Activated naive CD4-positive, alpha-beta T cell treated with anti-CD3 and anti-CD28 coated beads, Interleukin-2, amount 10 ng/mL, durations not matched to agents 7 days and 5 days (primary cell): ENCODE data around the gene SH2D1A.
"Not testable (repeated sequence)": the region's sequence is repeated elsewhere in the genome, so short reads cannot be mapped to it uniquely, and the experiment has no call there.

Source experiments
- CTCF ChIA-PET: fragments of 350-600 bp; sonication (Branson Sonifier 250); formaldehyde crosslinking; loops from one replicate; lab custom pipeline; 2021; ENCODE audit warnings: antibody characterized with exemption; lab: Charles Lee
- DNase-seq: peaks from one replicate; pipeline ENCODE4 v3.0.0-alpha.2; 2020
- H3K27ac Mint-ChIP-seq: one replicate; pipeline ENCODE4 v1.8.0; 2021; ENCODE audit warnings: mild to moderate bottlenecking, moderate library complexity, mixed read lengths
- H3K27me3 Mint-ChIP-seq: one replicate; pipeline ENCODE4 v1.8.0; 2021; ENCODE audit warnings: mild to moderate bottlenecking, mixed read lengths
- H3K36me3 Mint-ChIP-seq: one replicate; pipeline ENCODE4 v1.8.0; 2021; ENCODE audit warnings: mixed read lengths
- H3K4me1 Mint-ChIP-seq: one replicate; pipeline ENCODE4 v1.8.0; 2021; ENCODE audit warnings: mixed read lengths
- H3K4me3 Mint-ChIP-seq: one replicate; pipeline ENCODE4 v1.8.0; 2021; ENCODE audit warnings: mild to moderate bottlenecking, moderate library complexity, mixed read lengths
- H3K9me3 Mint-ChIP-seq: one replicate; pipeline ENCODE4 v1.8.0; 2021; ENCODE audit warnings: mixed read lengths

The SH2D1A gene

GRCh38 chrX:124383354-124383753 lies 37.0 kb downstream of the SH2D1A start:
- CTCF ChIA-PET, result interaction anchor here (1.5 kb wide), 1 partner anchor 172 kb away, joined by 5 read pairs; no protein-coding TSS in a partner anchor
- no peak overlapping the region for H3K4me3 Mint-ChIP-seq
- H3K36me3 Mint-ChIP-seq, result peaks cover 29% of the 10 kb centered on the region
- H3K9me3 Mint-ChIP-seq, result no peaks in the 10 kb centered on the region
- H3K4me1 Mint-ChIP-seq, result peaks cover 23% of the 10 kb centered on the region
- no peaks in the 10 kb centered on the region for H3K27me3 Mint-ChIP-seq
- H3K27ac Mint-ChIP-seq, result no peak overlapping the region
- no peak for DNase-seq

GRCh38 chrX:124386401-124386800 lies 40.0 kb downstream of the SH2D1A start:
- H3K4me1 Mint-ChIP-seq, result peaks cover 26% of the 10 kb centered on the region
- peak overlapping the region; percentile 70 for H3K27ac Mint-ChIP-seq
- no peaks in the 10 kb centered on the region for H3K27me3 Mint-ChIP-seq
- peaks cover 22% of the 10 kb centered on the region for H3K36me3 Mint-ChIP-seq
- H3K4me3 Mint-ChIP-seq, result no peak overlapping the region
- DNase-seq, result no peak
- CTCF ChIA-PET, result no interaction called here
- H3K9me3 Mint-ChIP-seq, result no peaks in the 10 kb centered on the region

GRCh38 chrX:124388562-124388961 lies 42.2 kb downstream of the SH2D1A start:
- Mint-ChIP-seq H3K36me3 (peaks cover 22% of the 10 kb centered on the region), H3K4me3 (no peak overlapping the region), H3K4me1 (peaks cover 24% of the 10 kb centered on the region), H3K27ac (no peak overlapping the region), H3K27me3 (no peaks in the 10 kb centered on the region), H3K9me3 (no peaks in the 10 kb centered on the region)
- DNase-seq, result peak; percentile 61
- CTCF ChIA-PET, result interaction anchor here (1.4 to 2.2 kb wide), 2 partner anchors 10 to 18 kb away, joined by 5 to 12 read pairs; no protein-coding TSS in a partner anchor

- DNase-seq, result no peak
- Mint-ChIP-seq H3K27ac (no peak overlapping the region), H3K27me3 (no peaks in the 10 kb centered on the region), H3K36me3 (peaks cover 11% of the 10 kb centered on the region), H3K4me1 (peaks cover 43% of the 10 kb centered on the region), H3K4me3 (no peak overlapping the region), H3K9me3 (no peaks in the 10 kb centered on the region)
- CTCF ChIA-PET, result interaction anchor here (1.6 kb wide), 1 partner anchor 182 kb away, joined by 4 read pairs; no protein-coding TSS in a partner anchor
Measured at GRCh38 chrX:124392794-124393193, 46.4 kb downstream of the SH2D1A start.

GRCh38 chrX:124393238-124393637 lies 46.9 kb downstream of the SH2D1A start:
- no peak overlapping the region for H3K27ac Mint-ChIP-seq
- no peaks in the 10 kb centered on the region for H3K27me3 Mint-ChIP-seq
- peaks cover 40% of the 10 kb centered on the region for H3K4me1 Mint-ChIP-seq
- no peak for DNase-seq
- no peaks in the 10 kb centered on the region for H3K9me3 Mint-ChIP-seq
- no peak overlapping the region for H3K4me3 Mint-ChIP-seq
- H3K36me3 Mint-ChIP-seq, result peaks cover 9% of the 10 kb centered on the region
- CTCF ChIA-PET, result interaction anchor here (1.6 kb wide), 2 partner anchors 13 to 182 kb away, joined by 4 to 5 read pairs; no protein-coding TSS in a partner anchor

- Mint-ChIP-seq H3K27me3 (no peaks in the 10 kb centered on the region), H3K9me3 (no peaks in the 10 kb centered on the region), H3K27ac (no peak overlapping the region), H3K4me3 (no peak overlapping the region), H3K4me1 (peaks cover 38% of the 10 kb centered on the region), H3K36me3 (peaks cover 9% of the 10 kb centered on the region)
- CTCF ChIA-PET, result interaction anchor here (1.6 kb wide), 2 partner anchors 13 to 182 kb away, joined by 4 to 5 read pairs; no protein-coding TSS in a partner anchor
- no peak for DNase-seq
Measured at GRCh38 chrX:124393659-124394058, 47.3 kb downstream of the SH2D1A start.

- H3K4me1 Mint-ChIP-seq, result peaks cover 35% of the 10 kb centered on the region
- peaks cover 9% of the 10 kb centered on the region for H3K36me3 Mint-ChIP-seq
- H3K4me3 Mint-ChIP-seq, result peak overlapping the region; percentile 50
- no peaks in the 10 kb centered on the region for H3K9me3 Mint-ChIP-seq
- no peaks in the 10 kb centered on the region for H3K27me3 Mint-ChIP-seq
- CTCF ChIA-PET, result interaction anchor here (2.2 kb wide), 1 partner anchor 11 kb away, joined by 9 read pairs; no protein-coding TSS in a partner anchor
- no peak for DNase-seq
- peak overlapping the region; percentile 90 for H3K27ac Mint-ChIP-seq
Measured at GRCh38 chrX:124395145-124395880, 49.0 kb downstream of the SH2D1A start.

GRCh38 chrX:124401696-124402095 lies 55.3 kb downstream of the SH2D1A start:
- DNase-seq, result no peak
- H3K4me1 Mint-ChIP-seq, result peaks cover 7% of the 10 kb centered on the region
- peaks cover 7% of the 10 kb centered on the region for H3K27me3 Mint-ChIP-seq
- H3K9me3 Mint-ChIP-seq, result no peaks in the 10 kb centered on the region
- H3K4me3 Mint-ChIP-seq, result no peak overlapping the region
- H3K27ac Mint-ChIP-seq, result no peak overlapping the region
- no peaks in the 10 kb centered on the region for H3K36me3 Mint-ChIP-seq
- CTCF ChIA-PET, result no interaction called here

- CTCF ChIA-PET, result interaction anchor here (0.9 to 2.5 kb wide), 8 partner anchors 9 to 725 kb away, joined by 3 to 12 read pairs (median 4); no protein-coding TSS in a partner anchor
- Mint-ChIP-seq H3K36me3 (no peaks in the 10 kb centered on the region), H3K27ac (no peak overlapping the region), H3K9me3 (no peaks in the 10 kb centered on the region), H3K27me3 (peaks cover 7% of the 10 kb centered on the region), H3K4me3 (no peak overlapping the region), H3K4me1 (peaks cover 2% of the 10 kb centered on the region)
- no peak for DNase-seq
Measured at GRCh38 chrX:124405868-124406267, 59.5 kb downstream of the SH2D1A start.

GRCh38 chrX:124406294-124407014 lies 60.1 kb downstream of the SH2D1A start:
- Mint-ChIP-seq H3K27me3 (peaks cover 7% of the 10 kb centered on the region), H3K4me3 (no peak overlapping the region), H3K9me3 (no peaks in the 10 kb centered on the region), H3K4me1 (peaks cover 2% of the 10 kb centered on the region), H3K36me3 (no peaks in the 10 kb centered on the region), H3K27ac (no peak overlapping the region)
- peak; percentile 67 for DNase-seq
- CTCF ChIA-PET, result interaction anchor here (0.8 to 2.5 kb wide), 10 partner anchors 10 to 725 kb away, joined by 3 to 12 read pairs (median 4); no protein-coding TSS in a partner anchor

GRCh38 chrX:124407226-124407625 lies 60.9 kb downstream of the SH2D1A start:
- Mint-ChIP-seq H3K36me3 (no peaks in the 10 kb centered on the region), H3K27ac (no peak overlapping the region), H3K4me1 (peaks cover 2% of the 10 kb centered on the region), H3K9me3 (no peaks in the 10 kb centered on the region), H3K4me3 (no peak overlapping the region), H3K27me3 (peaks cover 7% of the 10 kb centered on the region)
- DNase-seq, result no peak
- CTCF ChIA-PET, result interaction anchor here (0.6 to 2.5 kb wide), 6 partner anchors 11 to 724 kb away, joined by 3 to 12 read pairs (median 6); no protein-coding TSS in a partner anchor

GRCh38 chrX:124408380-124408779 lies 62.0 kb downstream of the SH2D1A start:
- CTCF ChIA-PET, result interaction anchor here (1.6 kb wide), 1 partner anchor 19 kb away, joined by 3 read pairs; no protein-coding TSS in a partner anchor
- H3K4me3 Mint-ChIP-seq, H3K36me3 Mint-ChIP-seq, H3K27me3 Mint-ChIP-seq, DNase-seq, H3K4me1 Mint-ChIP-seq, H3K9me3 Mint-ChIP-seq, H3K27ac Mint-ChIP-seq: not testable (repeated sequence)

- Mint-ChIP-seq H3K9me3 (no peaks in the 10 kb centered on the region), H3K4me1 (no peaks in the 10 kb centered on the region), H3K27ac (no peak overlapping the region), H3K4me3 (no peak overlapping the region), H3K27me3 (no peaks in the 10 kb centered on the region), H3K36me3 (no peaks in the 10 kb centered on the region)
- CTCF ChIA-PET, result no interaction called here
- DNase-seq, result no peak
Measured at GRCh38 chrX:124413244-124413643, 66.9 kb downstream of the SH2D1A start.

GRCh38 chrX:124414281-124414680 lies 67.9 kb downstream of the SH2D1A start:
- Mint-ChIP-seq H3K4me1 (no peaks in the 10 kb centered on the region), H3K27me3 (no peaks in the 10 kb centered on the region), H3K9me3 (no peaks in the 10 kb centered on the region), H3K4me3 (no peak overlapping the region), H3K36me3 (no peaks in the 10 kb centered on the region), H3K27ac (no peak overlapping the region)
- DNase-seq, result no peak
- CTCF ChIA-PET, result no interaction called here
